Omental fat pad (tissue), 4 donors: ENCODE data around the gene SLC48A1. TPM values are rescaled to one million over a fixed set of nuclear protein-coding genes. Genes with fewer than 3 reads are reported as not detected.

ENCODE experiments used
- ATAC-seq: fragments of 150-250 bp; one replicate; pipeline ENCODE4 v1.9.1; 2016; ENCODE audit warnings: mild to moderate bottlenecking, moderate library complexity; ENCODE audit not compliant: low FRiP score
- DNase-seq: peaks from one replicate; pipeline ENCODE4 v3.0.0-alpha.2; 2019; ENCODE audit warnings: low spot score
- total RNA-seq, 4 donors: library from RNA; depleted of rRNA; stranded (reverse); fragments of >200 nt; gene quantifications; one replicate each; pipeline ENCODE4 v1.1.0, GENCODE V29; 2016
- TF ChIP-seq, protein P1 (sequence below), 3 donors: fragments of 450-650 bp; IDR thresholded peaks; one replicate each; pipeline ENCODE4 v1.5.1; 2016 to 2017; ENCODE audit warnings: antibody characterized with exemption in 3 of 3, mild to moderate bottlenecking in 3 of 3, moderate library complexity in 2 of 3

SLC48A1 gene
- total RNA-seq, 4 donors from 2014 or later = 27.6 to 50.3 (median 48.1) TPM

DNA sequence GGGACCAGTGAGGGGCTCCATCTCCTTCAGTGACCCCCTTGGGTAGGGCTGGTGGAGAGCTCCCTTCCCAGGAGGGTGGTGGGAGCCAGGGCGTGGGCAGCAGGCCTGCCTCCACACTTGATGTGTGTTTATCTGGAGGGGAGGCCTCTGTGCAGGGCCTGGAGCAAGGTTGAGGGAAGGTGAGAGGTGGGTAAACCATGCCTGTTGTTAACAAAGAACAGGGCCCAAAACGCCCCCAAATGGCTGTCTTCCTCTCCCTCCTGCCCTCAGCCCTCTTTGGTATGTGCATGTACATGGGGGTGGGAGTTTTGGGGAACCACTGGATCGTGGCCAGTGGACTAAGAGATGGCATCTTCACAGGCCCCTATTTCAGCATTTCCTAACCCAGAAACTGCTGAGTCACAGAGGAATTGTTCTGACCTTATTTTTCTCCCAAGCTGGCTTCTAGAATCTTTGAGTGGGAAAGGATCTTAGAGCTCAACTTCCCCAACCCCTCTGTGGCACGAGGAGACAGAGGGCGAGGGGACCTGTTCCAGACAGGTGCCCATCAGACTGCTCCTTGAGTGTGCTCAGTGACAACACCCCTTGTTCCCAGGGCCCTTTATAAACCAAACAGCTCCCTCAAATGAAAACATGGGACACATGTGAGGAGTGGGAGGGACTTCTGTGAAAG, 3.6 kb downstream of the SLC48A1 start:
- ATAC-seq (peak; percentile 16), DNase-seq (no peak)
- TF ChIP-seq, protein P1, sequence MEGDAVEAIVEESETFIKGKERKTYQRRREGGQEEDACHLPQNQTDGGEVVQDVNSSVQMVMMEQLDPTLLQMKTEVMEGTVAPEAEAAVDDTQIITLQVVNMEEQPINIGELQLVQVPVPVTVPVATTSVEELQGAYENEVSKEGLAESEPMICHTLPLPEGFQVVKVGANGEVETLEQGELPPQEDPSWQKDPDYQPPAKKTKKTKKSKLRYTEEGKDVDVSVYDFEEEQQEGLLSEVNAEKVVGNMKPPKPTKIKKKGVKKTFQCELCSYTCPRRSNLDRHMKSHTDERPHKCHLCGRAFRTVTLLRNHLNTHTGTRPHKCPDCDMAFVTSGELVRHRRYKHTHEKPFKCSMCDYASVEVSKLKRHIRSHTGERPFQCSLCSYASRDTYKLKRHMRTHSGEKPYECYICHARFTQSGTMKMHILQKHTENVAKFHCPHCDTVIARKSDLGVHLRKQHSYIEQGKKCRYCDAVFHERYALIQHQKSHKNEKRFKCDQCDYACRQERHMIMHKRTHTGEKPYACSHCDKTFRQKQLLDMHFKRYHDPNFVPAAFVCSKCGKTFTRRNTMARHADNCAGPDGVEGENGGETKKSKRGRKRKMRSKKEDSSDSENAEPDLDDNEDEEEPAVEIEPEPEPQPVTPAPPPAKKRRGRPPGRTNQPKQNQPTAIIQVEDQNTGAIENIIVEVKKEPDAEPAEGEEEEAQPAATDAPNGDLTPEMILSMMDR (IDR thresholded peaks at IDR 0.05) = no peak

DNA sequence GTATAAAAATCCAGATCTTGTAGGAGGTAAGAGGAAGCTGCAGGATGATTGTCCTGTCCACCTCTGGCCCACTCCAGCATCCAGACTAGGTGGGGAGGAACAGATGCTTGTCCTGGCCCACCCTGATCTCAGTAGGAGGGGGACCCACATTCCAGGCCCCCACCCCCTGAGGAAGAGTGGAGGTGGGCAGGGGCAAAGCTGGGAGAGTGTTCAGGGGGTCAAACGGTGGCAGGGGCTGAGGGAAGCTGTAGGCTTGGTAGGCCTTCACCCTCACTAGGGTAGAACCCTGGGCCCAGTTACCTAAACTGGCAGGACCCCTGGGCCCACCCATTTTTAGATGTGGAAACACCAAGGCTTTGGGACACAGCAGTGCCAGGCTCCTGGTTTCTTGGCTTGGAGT, 4.1 kb downstream of the SLC48A1 start:
- ATAC-seq (no peak), DNase-seq (no peak)
- TF ChIP-seq, protein P1 (IDR thresholded peaks at IDR 0.05) = no peak

DNA sequence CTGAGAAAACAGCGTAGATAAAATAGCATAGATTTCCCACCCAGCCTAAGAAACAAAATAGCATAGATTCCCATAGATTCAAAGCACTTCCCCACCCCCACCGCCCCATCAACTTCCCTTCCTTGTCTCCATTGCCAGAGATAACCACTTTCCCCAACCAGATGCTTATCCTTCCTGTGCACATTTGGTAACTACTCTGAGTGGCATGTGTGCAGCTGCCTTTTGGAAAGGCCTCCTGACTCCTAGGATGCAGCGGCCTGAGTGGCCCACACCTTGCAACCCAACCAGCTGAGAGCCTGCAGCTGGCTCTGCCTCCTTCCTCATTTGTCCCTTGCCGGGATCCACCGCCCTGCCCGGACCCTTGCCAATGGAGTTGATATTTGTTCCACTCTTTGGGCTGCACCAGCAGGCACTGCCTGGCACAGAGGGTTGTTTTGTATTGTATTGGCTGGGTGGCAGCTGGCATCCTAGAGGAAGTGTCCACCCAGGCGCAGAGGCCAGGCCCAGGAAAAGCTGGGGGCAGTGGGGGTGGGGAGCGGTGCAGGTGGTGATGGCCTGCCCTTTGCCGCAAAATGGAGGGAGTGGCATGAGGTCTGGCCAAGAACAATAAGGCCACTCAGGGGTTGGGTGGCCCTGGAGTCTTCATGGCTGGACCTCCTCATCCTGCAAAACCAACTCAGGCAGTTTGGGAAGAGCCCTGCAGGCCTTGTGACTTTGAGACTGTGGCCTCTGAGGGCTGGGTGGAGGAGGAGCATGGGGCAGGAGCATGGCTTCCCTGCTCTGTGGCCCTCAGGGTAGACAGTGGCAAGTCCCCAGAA, 4.9 kb downstream of the SLC48A1 start:
- ATAC-seq (no peak), DNase-seq (no peak)
- TF ChIP-seq, protein P1 (IDR thresholded peaks at IDR 0.05) = no peak

DNA sequence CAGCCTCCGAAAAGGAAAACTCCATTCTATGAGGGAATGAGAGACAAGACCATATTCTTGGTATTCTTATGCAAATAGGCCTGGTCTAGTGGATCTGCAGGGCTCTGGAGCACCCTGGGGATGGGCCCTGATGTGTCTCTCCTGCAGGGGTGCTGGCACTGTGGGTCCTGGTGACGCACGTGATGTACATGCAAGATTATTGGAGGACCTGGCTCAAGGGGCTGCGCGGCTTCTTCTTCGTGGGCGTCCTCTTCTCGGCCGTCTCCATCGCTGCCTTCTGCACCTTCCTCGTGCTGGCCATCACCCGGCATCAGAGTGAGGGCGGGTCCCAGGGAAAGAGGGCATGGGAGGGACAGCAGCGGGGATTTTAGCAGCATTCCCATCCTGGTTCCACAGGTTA, 5.8 kb downstream of the SLC48A1 start:
- no peak for DNase-seq

DNA sequence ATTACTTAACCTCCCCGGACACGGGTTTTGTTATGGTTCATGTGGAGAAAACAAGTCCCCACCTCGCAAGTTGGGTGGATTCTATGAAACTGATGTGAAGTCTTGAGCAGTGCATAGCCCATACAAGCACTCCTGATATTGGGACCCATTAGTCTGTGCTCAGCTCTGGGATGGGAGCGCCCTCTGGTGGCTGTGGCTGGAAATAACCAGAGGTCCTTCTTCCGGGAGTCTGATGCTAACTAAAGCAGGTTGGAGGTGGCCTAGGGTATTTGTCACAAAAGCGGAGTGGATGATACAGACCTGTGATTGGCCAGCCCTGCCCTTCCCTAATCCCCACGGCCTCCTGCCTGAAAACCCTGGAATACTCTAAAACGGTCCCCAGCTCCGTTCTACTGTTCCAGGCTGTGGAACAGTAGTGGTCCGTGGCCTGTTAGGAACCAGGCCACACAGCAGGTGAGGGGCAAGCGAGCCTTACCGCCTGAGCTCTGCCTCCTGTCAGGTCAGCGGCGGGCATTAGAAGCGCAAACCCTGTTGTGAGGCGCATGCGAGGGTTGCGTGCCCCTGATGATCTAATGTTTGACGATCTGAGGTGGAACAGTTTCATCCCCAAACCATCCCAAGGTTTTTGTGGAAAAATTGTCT, 6.4 kb downstream of the SLC48A1 start:
- TF ChIP-seq, protein P1 (IDR thresholded peaks at IDR 0.05) = peak in 1 of 3 donors; percentile 95
- ATAC-seq (peak; percentile 68), DNase-seq (peak; percentile 98)

More for the DNA sequence above, 5.8 kb downstream of the SLC48A1 start:
- ATAC-seq = peak; percentile 1
- TF ChIP-seq, protein P1 (IDR thresholded peaks at IDR 0.05) = no peak

DNA sequence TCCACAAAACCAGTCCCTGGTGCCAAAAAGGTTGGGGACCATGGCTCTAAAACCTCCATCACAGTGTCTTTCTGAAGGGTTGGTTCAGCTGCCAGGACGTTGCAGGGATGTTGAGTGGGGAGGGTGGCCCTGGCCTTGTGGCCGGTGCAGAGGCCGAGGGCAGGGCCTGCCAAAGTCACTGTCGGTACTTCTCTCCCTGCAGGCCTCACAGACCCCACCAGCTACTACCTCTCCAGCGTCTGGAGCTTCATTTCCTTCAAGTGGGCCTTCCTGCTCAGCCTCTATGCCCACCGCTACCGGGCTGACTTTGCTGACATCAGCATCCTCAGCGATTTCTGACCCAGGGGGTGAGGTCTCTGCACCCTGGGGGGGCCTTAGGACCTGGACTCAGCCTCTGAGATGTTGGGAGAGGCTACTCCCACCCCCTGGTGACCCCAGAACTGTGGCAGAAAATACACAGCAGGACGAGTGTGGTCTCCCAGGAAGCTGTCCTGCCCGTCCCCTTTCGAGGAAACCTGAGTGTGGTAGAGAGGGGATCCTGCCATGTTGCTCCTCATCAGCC, 7.0 kb downstream of the SLC48A1 start:
- DNase-seq = no peak
- TF ChIP-seq, protein P1 (IDR thresholded peaks at IDR 0.05) = no peak
- ATAC-seq = no peak
